GM06990 (cell line): ENCODE results near the gene NUDT2.
"Not testable (repeated sequence)": the region's sequence is repeated elsewhere in the genome, so short reads cannot be mapped to it uniquely, and the experiment has no call there.

Experiments
- DNase-seq: peaks from one replicate; pipeline ENCODE4 v3.0.0-alpha.2; 2011; ENCODE audit not compliant: insufficient read length; ENCODE audit errors: extremely low read depth
- H3K27me3 ChIP-seq: replicated peaks from 2 replicates; pipeline ENCODE4 v1.6.0; 2011; ENCODE audit warnings: low read length; ENCODE audit not compliant: control insufficient read depth, insufficient read depth
- H3K36me3 ChIP-seq: 2 replicates; pipeline ENCODE4 v1.5.1; 2011; ENCODE audit warnings: low read length; ENCODE audit not compliant: control insufficient read depth, insufficient read depth
- H3K4me3 ChIP-seq: replicated peaks from 2 replicates; pipeline ENCODE4 v1.5.1; 2011; ENCODE audit warnings: low read depth, mild to moderate bottlenecking, control low read depth, low read length
- CTCF ChIP-seq: IDR thresholded peaks from 2 replicates; pipeline ENCODE4 v1.5.1; 2011; ENCODE audit warnings: low read length, control low read depth, mild to moderate bottlenecking, inconsistent platforms; ENCODE audit not compliant: insufficient read depth, poor library complexity, severe bottlenecking

The NUDT2 gene

GRCh38 chr9:34365282-34365681, 35.9 kb downstream of the NUDT2 start:
- TF ChIP-seq CTCF: no peak
- Histone ChIP-seq H3K36me3 (no peaks in the 10 kb centered on the region), H3K27me3 (no peaks in the 10 kb centered on the region), H3K4me3 (no peak overlapping the region)
- no peak for DNase-seq

- Histone ChIP-seq H3K4me3 (no peak overlapping the region), H3K27me3 (no peaks in the 10 kb centered on the region), H3K36me3 (no peaks in the 10 kb centered on the region)
- no peak for TF ChIP-seq CTCF
- DNase-seq: no peak
Measured at GRCh38 chr9:34366365-34366764, 37.0 kb downstream of the NUDT2 start.

- H3K27me3 ChIP-seq, H3K36me3 ChIP-seq, H3K4me3 ChIP-seq, DNase-seq: not testable (repeated sequence)
Measured at GRCh38 chr9:34367751-34368410, 38.5 kb downstream of the NUDT2 start.

- DNase-seq, H3K36me3 ChIP-seq, H3K4me3 ChIP-seq, H3K27me3 ChIP-seq: not testable (repeated sequence)
Measured at GRCh38 chr9:34368796-34369195, 39.4 kb downstream of the NUDT2 start.

- no peak for TF ChIP-seq CTCF
- Histone ChIP-seq H3K27me3 (no peaks in the 10 kb centered on the region), H3K4me3 (no peak overlapping the region), H3K36me3 (no peaks in the 10 kb centered on the region)
- no peak for DNase-seq
Measured at GRCh38 chr9:34369636-34370035, 40.3 kb downstream of the NUDT2 start.

GRCh38 chr9:34370335-34370969, 41.1 kb downstream of the NUDT2 start:
- Histone ChIP-seq H3K4me3 (no peak overlapping the region), H3K36me3 (no peaks in the 10 kb centered on the region), H3K27me3 (no peaks in the 10 kb centered on the region)
- DNase-seq: no peak
- no peak for TF ChIP-seq CTCF
